HT1080 (cell line): ENCODE results near the gene MMP11. TPM values are rescaled to one million over a fixed set of nuclear protein-coding genes. Genes with fewer than 3 reads are reported as not detected.

Experiments used
- DNase-seq: peaks from one replicate; pipeline ENCODE4 v3.0.0-alpha.2; 2015; ENCODE audit warnings: low read depth
- total RNA-seq: library from RNA; depleted of rRNA; stranded (reverse); fragments of >200 nt; shearing (Covaris generic); gene quantifications from 2 replicates; pipeline ENCODE4 v1.2.3, GENCODE V29; 2014

MMP11 gene
- total RNA-seq, 1 experiment from 2014 or later = not detected

GRCh38 chr22:23780146-23780748, 7.6 kb downstream of the MMP11 start:
- DNase-seq = no peak

- DNase-seq = no peak
Measured at GRCh38 chr22:23781065-23781464, 8.4 kb downstream of the MMP11 start.

- peak; percentile 58 for DNase-seq
Measured at GRCh38 chr22:23781511-23782183, 9.0 kb downstream of the MMP11 start.

GRCh38 chr22:23782252-23782651, 9.6 kb downstream of the MMP11 start:
- no peak for DNase-seq

GRCh38 chr22:23782703-23783102, 10.1 kb downstream of the MMP11 start:
- no peak for DNase-seq

- DNase-seq = no peak
Measured at GRCh38 chr22:23783265-23784150, 10.9 kb downstream of the MMP11 start.

GRCh38 chr22:23784215-23784732, 11.6 kb downstream of the MMP11 start:
- peak; percentile 71 for DNase-seq

- no peak for DNase-seq
Measured at GRCh38 chr22:23786261-23786710, 13.6 kb downstream of the MMP11 start.

GRCh38 chr22:23786752-23787599, 14.3 kb downstream of the MMP11 start, which contains the start of gene SMARCB1:
Gene SMARCB1, plus strand, starts transcription at chr22:23786966. Its CDS starts 204 bp downstream, at chr22:23787170.
- peak; percentile 87 for DNase-seq

- DNase-seq = no peak
Measured at GRCh38 chr22:23787600-23787896, 14.9 kb downstream of the MMP11 start.

GRCh38 chr22:23787910-23788309, 15.3 kb downstream of the MMP11 start:
- no peak for DNase-seq

GRCh38 chr22:23789121-23789520, 16.5 kb downstream of the MMP11 start:
- DNase-seq = no peak

GRCh38 chr22:23789638-23790037, 17.0 kb downstream of the MMP11 start:
- no peak for DNase-seq

- no peak for DNase-seq
Measured at GRCh38 chr22:23790819-23791737, 18.4 kb downstream of the MMP11 start.

GRCh38 chr22:23791738-23792645, 19.3 kb downstream of the MMP11 start:
- no peak for DNase-seq

- DNase-seq = no peak
Measured at GRCh38 chr22:23793326-23793725, 20.7 kb downstream of the MMP11 start.

GRCh38 chr22:23796461-23796860, 23.8 kb downstream of the MMP11 start:
- no peak for DNase-seq

GRCh38 chr22:23800297-23801237, 27.9 kb downstream of the MMP11 start:
- DNase-seq = no peak
